Retinal pigment epithelial cell (primary cell): Measurements from ENCODE around the gene GABRD.
A peak's percentile ranks its signal among the peaks of the same experiment; 100 is the strongest.

Source experiments
- DNase-seq: peaks from one replicate; pipeline ENCODE4 v3.0.0-alpha.2; 2010; ENCODE audit warnings: low read depth
- H3K4me3 ChIP-seq: 2 replicates; pipeline ENCODE4 v1.5.1; 2011; ENCODE audit warnings: mild to moderate bottlenecking, low read length, control low read depth, moderate library complexity
- CTCF ChIP-seq: conservative IDR thresholded peaks from 2 replicates; pipeline ENCODE4 v1.5.1; 2011; ENCODE audit warnings: low read depth, low read length, control low read depth, inconsistent platforms

The GABRD gene

GRCh38 chr1:2052054-2052679 lies 33.0 kb downstream of the GABRD start:
- no peak for TF ChIP-seq CTCF
- H3K4me3 ChIP-seq: no peak overlapping the region
- no peak for DNase-seq

- no peak for DNase-seq
- no peak overlapping the region for H3K4me3 ChIP-seq
- no peak for TF ChIP-seq CTCF
Measured at GRCh38 chr1:2052756-2053155, 33.6 kb downstream of the GABRD start.

- no peak overlapping the region for H3K4me3 ChIP-seq
- TF ChIP-seq CTCF: no peak
- DNase-seq: no peak
Measured at GRCh38 chr1:2053217-2053616, 34.1 kb downstream of the GABRD start.

- H3K4me3 ChIP-seq: no peak overlapping the region
- no peak for TF ChIP-seq CTCF
- no peak for DNase-seq
Measured at GRCh38 chr1:2053784-2054376, 34.7 kb downstream of the GABRD start.

GRCh38 chr1:2054560-2054959 lies 35.4 kb downstream of the GABRD start:
- no peak overlapping the region for H3K4me3 ChIP-seq
- no peak for DNase-seq
- TF ChIP-seq CTCF: no peak

GRCh38 chr1:2055911-2056575 lies 36.9 kb downstream of the GABRD start:
- peak; percentile 1 for TF ChIP-seq CTCF
- no peak overlapping the region for H3K4me3 ChIP-seq
- DNase-seq: no peak
